Uterus (tissue), 4 donors: ENCODE measurements around the gene SSBP3. TPM values are rescaled to one million over a fixed set of nuclear protein-coding genes. Genes with fewer than 3 reads are reported as not detected.

Source experiments
- DNase-seq, 2 donors: peaks; one replicate each; pipeline ENCODE4 v3.0.0-alpha.2; 2019 to 2020
- H3K27ac ChIP-seq, 2 donors: fragments of 200-600 bp; sonication (generic); 1 replicate in 1 of 2; 2 replicates in 1 of 2; pipeline ENCODE4 v1.5.1; 2016 to 2018
- H3K27me3 ChIP-seq, 2 donors: fragments of 200-600 bp; sonication (generic); one replicate each; pipeline ENCODE4 v1.5.1; 2018 to 2019; ENCODE audit warnings: control low read depth in 1 of 2
- H3K36me3 ChIP-seq, 2 donors: fragments of 200-600 bp; sonication (generic); one replicate each; pipeline ENCODE4 v1.5.1; 2019; ENCODE audit warnings: control low read depth in 1 of 2
- H3K4me1 ChIP-seq, 2 donors: fragments of 200-600 bp; sonication (generic); one replicate each; pipeline ENCODE4 v1.5.1; 2018 to 2019; ENCODE audit warnings: control low read depth in 1 of 2
- H3K4me3 ChIP-seq, 2 donors: fragments of 200-600 bp; sonication (generic); 1 replicate in 1 of 2; 2 replicates in 1 of 2; pipeline ENCODE4 v1.5.1; 2018 to 2019; ENCODE audit warnings: mild to moderate bottlenecking in 1 of 2
- H3K9me3 ChIP-seq, 2 donors: fragments of 200-600 bp; sonication (generic); one replicate each; pipeline ENCODE4 v1.5.1; 2019; ENCODE audit warnings: control low read depth in 1 of 2
- POLR2A ChIP-seq, 2 donors: fragments of 450-650 bp; IDR thresholded peaks; one replicate each; pipeline ENCODE4 v1.6.1; 2016; ENCODE audit warnings: antibody characterized with exemption in 2 of 2, mild to moderate bottlenecking in 1 of 2, moderate library complexity in 1 of 2
- intact Hi-C: fragments of 100-400 bp; cut with DNase I; formaldehyde crosslinking; loops from one replicate; pipeline ENCODE4 v1.15.1; 2023; ENCODE audit warnings: low total_unique reads
- total RNA-seq, 4 donors: library from RNA; depleted of rRNA in 3 of 4; stranded (reverse); fragments of >200 nt in 3 of 4; gene quantifications; one replicate each; pipeline versions ENCODE4 v1.1.0 to v1.2.4, GENCODE V29; 2014 to 2023
- TF ChIP-seq, protein P1 (sequence below), 4 experiments: fragments of 200-600 bp in 2 of 4; fragments of 450-650 bp in 2 of 4; sonication (generic) in 2 of 4; IDR thresholded peaks; one replicate each; pipeline ENCODE4 v1.5.1; 2016 to 2019; ENCODE audit warnings: antibody characterized with exemption in 4 of 4, mild to moderate bottlenecking in 2 of 4, moderate library complexity in 1 of 4
- donor health status: DM: yes; HTN: yes; CAD: no.

Gene SSBP3
- total RNA-seq, 4 donors from 2014 or later, result 19.7 to 125 (median 31.4) TPM

DNA sequence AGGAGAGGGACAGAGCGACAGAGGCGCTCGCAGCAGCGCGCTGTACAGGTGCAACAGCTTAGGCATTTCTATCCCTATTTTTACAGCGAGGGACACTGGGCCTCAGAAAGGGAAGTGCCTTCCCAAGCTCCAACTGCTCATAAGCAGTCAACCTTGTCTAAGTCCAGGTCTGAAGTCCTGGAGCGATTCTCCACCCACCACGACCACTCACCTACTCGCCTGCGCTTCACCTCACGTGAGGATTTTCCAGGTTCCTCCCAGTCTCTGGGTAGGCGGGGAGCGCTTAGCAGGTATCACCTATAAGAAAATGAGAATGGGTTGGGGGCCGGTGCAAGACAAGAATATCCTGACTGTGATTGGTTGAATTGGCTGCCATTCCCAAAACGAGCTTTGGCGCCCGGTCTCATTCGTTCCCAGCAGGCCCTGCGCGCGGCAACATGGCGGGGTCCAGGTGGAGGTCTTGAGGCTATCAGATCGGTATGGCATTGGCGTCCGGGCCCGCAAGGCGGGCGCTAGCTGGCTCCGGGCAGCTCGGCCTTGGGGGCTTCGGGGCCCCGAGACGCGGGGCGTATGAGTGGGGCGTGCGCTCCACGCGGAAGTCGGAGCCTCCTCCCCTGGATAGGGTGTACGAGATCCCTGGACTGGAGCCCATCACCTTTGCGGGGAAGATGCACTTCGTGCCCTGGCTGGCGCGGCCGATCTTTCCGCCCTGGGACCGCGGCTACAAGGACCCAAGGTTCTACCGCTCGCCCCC, 206.3 kb downstream of the SSBP3 start, which contains the start of the genes CYB5RL and MRPL37:
TSS of gene CYB5RL (minus strand) at position 266 of the 754 bp plus-strand sequence. CDS start 4,414 bp downstream, outside the sequence.
TSS of gene MRPL37 (plus strand) at position 403 of the 754 bp plus-strand sequence. CDS start at position 480, 77 bp downstream.
- intact Hi-C loops, result loop anchor here (10.0 kb wide), 1 partner anchor 295 kb away; no protein-coding TSS in a partner anchor
- TF ChIP-seq POLR2A (IDR thresholded peaks at IDR 0.05), result peak in 1 of 2 donors; percentile 48
- TF ChIP-seq, protein P1, sequence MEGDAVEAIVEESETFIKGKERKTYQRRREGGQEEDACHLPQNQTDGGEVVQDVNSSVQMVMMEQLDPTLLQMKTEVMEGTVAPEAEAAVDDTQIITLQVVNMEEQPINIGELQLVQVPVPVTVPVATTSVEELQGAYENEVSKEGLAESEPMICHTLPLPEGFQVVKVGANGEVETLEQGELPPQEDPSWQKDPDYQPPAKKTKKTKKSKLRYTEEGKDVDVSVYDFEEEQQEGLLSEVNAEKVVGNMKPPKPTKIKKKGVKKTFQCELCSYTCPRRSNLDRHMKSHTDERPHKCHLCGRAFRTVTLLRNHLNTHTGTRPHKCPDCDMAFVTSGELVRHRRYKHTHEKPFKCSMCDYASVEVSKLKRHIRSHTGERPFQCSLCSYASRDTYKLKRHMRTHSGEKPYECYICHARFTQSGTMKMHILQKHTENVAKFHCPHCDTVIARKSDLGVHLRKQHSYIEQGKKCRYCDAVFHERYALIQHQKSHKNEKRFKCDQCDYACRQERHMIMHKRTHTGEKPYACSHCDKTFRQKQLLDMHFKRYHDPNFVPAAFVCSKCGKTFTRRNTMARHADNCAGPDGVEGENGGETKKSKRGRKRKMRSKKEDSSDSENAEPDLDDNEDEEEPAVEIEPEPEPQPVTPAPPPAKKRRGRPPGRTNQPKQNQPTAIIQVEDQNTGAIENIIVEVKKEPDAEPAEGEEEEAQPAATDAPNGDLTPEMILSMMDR (IDR thresholded peaks at IDR 0.05), result no peak
- Histone ChIP-seq H3K27ac (peak within 1 kb of the TSS; percentile 73 to 83), H3K27me3 (no peaks in the 10 kb centered on the region), H3K4me1 (no peaks in the 10 kb centered on the region), H3K36me3 (no peaks in the 10 kb centered on the region), H3K4me3 (peak within 1 kb of the TSS; percentile 86 to 89), H3K9me3 (no peaks in the 10 kb centered on the region)
- peak; percentile 90 to 95 for DNase-seq

DNA sequence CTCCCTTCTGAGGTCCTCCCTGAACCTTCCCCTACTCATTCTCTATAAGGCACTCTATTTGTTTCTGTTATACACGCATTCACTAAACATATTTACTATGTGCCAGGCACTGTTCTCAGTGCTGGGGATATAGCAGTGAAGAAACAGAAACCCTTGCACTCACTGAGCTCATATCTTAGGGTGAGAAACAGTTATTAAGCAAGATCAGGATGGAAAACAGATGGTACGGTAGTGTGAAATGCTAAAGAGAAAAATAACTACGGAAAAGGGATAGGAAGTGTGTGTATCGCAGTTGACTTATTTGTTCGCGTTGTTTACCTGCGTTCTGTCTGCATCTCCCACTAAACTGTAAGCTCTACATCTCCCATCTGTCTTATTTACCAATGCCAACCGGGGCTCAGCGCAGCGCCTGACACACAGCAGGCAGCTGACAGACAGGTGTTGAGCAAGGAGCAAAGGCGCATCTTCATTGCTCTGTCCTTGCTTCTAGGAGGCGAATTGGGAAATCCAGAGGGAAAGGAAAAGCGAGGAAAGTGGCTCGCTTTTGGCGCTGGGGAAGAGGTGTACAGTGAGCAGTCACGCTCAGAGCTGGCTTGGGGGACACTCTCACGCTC, 206.9 kb downstream of the SSBP3 start:
- Histone ChIP-seq H3K9me3 (no peaks in the 10 kb centered on the region), H3K4me3 (peak overlapping the region; percentile 86 to 89), H3K4me1 (no peaks in the 10 kb centered on the region), H3K27ac (peak overlapping the region; percentile 73 to 83), H3K36me3 (no peaks in the 10 kb centered on the region), H3K27me3 (no peaks in the 10 kb centered on the region)
- intact Hi-C loops, result loop anchor here (10.0 kb wide), 1 partner anchor 296 kb away; no protein-coding TSS in a partner anchor
- DNase-seq, result no peak
- TF ChIP-seq, protein P1 (IDR thresholded peaks at IDR 0.05), result no peak
- TF ChIP-seq POLR2A (IDR thresholded peaks at IDR 0.05), result no peak

DNA sequence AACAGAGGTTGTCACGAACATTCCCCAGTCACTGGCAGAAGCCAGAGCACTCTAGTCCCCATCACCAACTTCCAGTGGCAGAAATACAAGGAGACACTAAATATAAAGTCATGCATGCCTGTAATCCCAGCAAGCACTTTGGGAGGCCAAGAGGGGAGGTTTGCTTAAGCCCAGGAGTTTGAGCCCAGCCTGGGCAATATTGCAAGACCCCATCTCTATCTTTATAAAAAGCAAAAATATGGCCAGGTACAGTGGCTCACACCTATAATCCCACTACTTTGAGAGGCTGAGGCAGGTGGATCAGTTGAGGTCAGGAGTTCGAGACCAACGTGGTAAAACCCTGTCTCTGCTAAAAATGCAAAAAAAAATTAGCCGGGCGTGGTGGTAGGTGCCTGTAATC, 212.7 kb downstream of the SSBP3 start:
- Histone ChIP-seq H3K36me3 (no peaks in the 10 kb centered on the region), H3K27ac (no peak overlapping the region), H3K27me3 (no peaks in the 10 kb centered on the region), H3K4me1 (no peaks in the 10 kb centered on the region), H3K9me3 (no peaks in the 10 kb centered on the region), H3K4me3 (no peak overlapping the region)
- no peak for TF ChIP-seq POLR2A (IDR thresholded peaks at IDR 0.05)
- TF ChIP-seq, protein P1 (IDR thresholded peaks at IDR 0.05), result no peak
- intact Hi-C loops, result loop anchor here (10.0 kb wide), 1 partner anchor 301 kb away; no protein-coding TSS in a partner anchor
- no peak for DNase-seq

DNA sequence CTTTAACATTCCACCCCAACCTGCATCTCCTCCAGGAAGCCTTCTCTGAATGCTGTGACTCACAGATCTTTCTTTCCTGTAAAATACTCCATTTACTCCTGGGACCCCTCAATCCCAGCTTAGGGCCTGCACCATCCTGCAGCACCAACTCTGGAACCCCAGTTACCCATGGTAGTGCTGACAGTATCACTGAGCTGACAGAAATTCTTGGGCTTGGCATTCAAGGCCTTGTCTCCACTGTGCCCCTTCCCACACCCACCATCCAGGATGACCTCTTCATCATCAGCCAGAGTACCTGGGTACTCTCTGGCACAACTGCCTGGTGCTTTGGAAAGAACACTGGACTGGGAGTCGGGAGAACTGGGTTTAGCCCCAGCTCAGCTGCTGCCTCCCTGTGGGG, 214.7 kb downstream of the SSBP3 start:
- H3K27me3 ChIP-seq, result no peaks in the 10 kb centered on the region
- intact Hi-C loops, result loop anchor here (10.0 kb wide), 1 partner anchor 303 kb away; no protein-coding TSS in a partner anchor
- H3K27ac ChIP-seq, result no peak overlapping the region
- H3K9me3 ChIP-seq, result no peaks in the 10 kb centered on the region
- no peak for DNase-seq
- no peaks in the 10 kb centered on the region for H3K4me1 ChIP-seq
- TF ChIP-seq, protein P1 (IDR thresholded peaks at IDR 0.05), result no peak
- no peak for TF ChIP-seq POLR2A (IDR thresholded peaks at IDR 0.05)
- H3K4me3 ChIP-seq, result no peak overlapping the region
- H3K36me3 ChIP-seq, result no peaks in the 10 kb centered on the region

DNA sequence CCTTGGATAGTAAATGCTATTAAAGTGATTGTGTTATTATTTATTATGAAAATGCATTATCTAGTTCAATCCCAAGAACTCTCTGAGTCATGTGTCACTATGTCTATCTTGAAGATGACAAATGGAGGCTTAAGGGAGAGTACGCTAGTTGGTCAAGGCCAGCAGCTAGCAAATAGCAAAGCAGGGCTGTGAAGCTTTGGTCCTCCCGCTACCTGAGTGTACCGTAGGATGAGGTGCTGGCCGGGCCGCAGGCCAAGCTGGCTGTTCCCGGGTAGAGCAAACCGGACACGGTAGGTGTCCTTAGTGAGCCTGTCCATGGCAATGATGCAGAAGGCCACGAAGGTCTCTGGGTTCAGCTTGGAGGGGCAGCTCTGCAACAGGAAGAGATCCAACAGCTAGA, 215.7 kb downstream of the SSBP3 start:
- Histone ChIP-seq H3K36me3 (no peaks in the 10 kb centered on the region), H3K4me1 (no peaks in the 10 kb centered on the region), H3K27ac (no peak overlapping the region), H3K9me3 (no peaks in the 10 kb centered on the region), H3K4me3 (no peak overlapping the region), H3K27me3 (no peaks in the 10 kb centered on the region)
- no peak for DNase-seq
- intact Hi-C loops, result loop anchor here (10.0 kb wide), 1 partner anchor 304 kb away; no protein-coding TSS in a partner anchor
- TF ChIP-seq, protein P1 (IDR thresholded peaks at IDR 0.05), result no peak
- no peak for TF ChIP-seq POLR2A (IDR thresholded peaks at IDR 0.05)
